HG03342 (cell line): ENCODE measurements around the gene PML.

Source experiments
- ATAC-seq: cut with Tn5 transposase; IDR thresholded peaks from one replicate; pipeline ENCODE4 v1.9.1; 2021; ENCODE audit warnings: mild to moderate bottlenecking, moderate library complexity; ENCODE audit not compliant: unreplicated experiment

PML gene

GRCh38 chr15:74007820-74008371, 13.4 kb downstream of the PML start:
- ATAC-seq, result no peak

GRCh38 chr15:74008901-74009300, 14.4 kb downstream of the PML start:
- ATAC-seq, result no peak

GRCh38 chr15:74010929-74011540, 16.5 kb downstream of the PML start:
- no peak for ATAC-seq

GRCh38 chr15:74011610-74012009, 17.1 kb downstream of the PML start:
- no peak for ATAC-seq

- no peak for ATAC-seq
These were observed 18.9 kb downstream of the PML start for GRCh38 chr15:74013374-74013894.

GRCh38 chr15:74019734-74020133, 25.2 kb downstream of the PML start:
- no peak for ATAC-seq

- ATAC-seq, result no peak
These were observed 28.4 kb downstream of the PML start for GRCh38 chr15:74022706-74023470.

GRCh38 chr15:74024687-74025086, 30.2 kb downstream of the PML start:
- ATAC-seq, result no peak

- no peak for ATAC-seq
These were observed 30.9 kb downstream of the PML start for GRCh38 chr15:74025436-74025835.

- ATAC-seq, result no peak
These were observed 33.2 kb downstream of the PML start for GRCh38 chr15:74027688-74028087.

- ATAC-seq, result no peak
These were observed 34.1 kb downstream of the PML start for GRCh38 chr15:74028646-74029045.

- ATAC-seq, result no peak
These were observed 37.5 kb downstream of the PML start for GRCh38 chr15:74032046-74032445.

GRCh38 chr15:74032606-74033561, 38.4 kb downstream of the PML start:
- ATAC-seq, result no peak

GRCh38 chr15:74034206-74034755, 39.8 kb downstream of the PML start:
- no peak for ATAC-seq

- ATAC-seq, result no peak
These were observed 40.9 kb downstream of the PML start for GRCh38 chr15:74035121-74036017.

GRCh38 chr15:74036271-74037170, 42.0 kb downstream of the PML start:
- ATAC-seq, result no peak

GRCh38 chr15:74037171-74038117, 42.9 kb downstream of the PML start:
- ATAC-seq, result no peak
